IMR-90 (cell line): ENCODE data around the gene FOXQ1. TPM values are rescaled to one million over a fixed set of nuclear protein-coding genes. Genes with fewer than 3 reads are reported as not detected.

ENCODE experiments used
- ATAC-seq: fragments of 200-7000 bp; cut with Tn5 transposase; 2 replicates; pipeline ENCODE4 v1.9.1; 2020; ENCODE audit warnings: low read depth, mild to moderate bottlenecking, moderate library complexity
- BruUV-seq: library from RNA; stranded (reverse); fragments of 400-500 nt; replicated peaks from 2 replicates; lab custom pipeline; 2021; lab: Mats Ljungman, UMichigan
- CTCF ChIA-PET: fragments of 300-600 bp; formaldehyde crosslinking; extraction: SDS; loops from one replicate; lab custom pipeline; 2021; ENCODE audit warnings: antibody characterized with exemption; lab: Yijun Ruan, JAX
- POLR2A ChIA-PET: fragments of 300-600 bp; sonication (Branson Sonifier 250); formaldehyde crosslinking; loops from one replicate; lab custom pipeline; 2022; ENCODE audit warnings: antibody characterized with exemption; ENCODE audit not compliant: unreplicated experiment; lab: Charles Lee
- DNase-seq: peaks from one replicate; pipeline ENCODE4 v3.0.0; 2013
- H2AFZ ChIP-seq: replicated peaks from 2 replicates; pipeline ENCODE3; 2013; ENCODE audit warnings: low read length, mild to moderate bottlenecking; ENCODE audit not compliant: poor library complexity
- H2AK5ac ChIP-seq: 2 replicates; pipeline ENCODE4 v1.6.1; 2013; ENCODE audit warnings: low read depth, low read length, inconsistent platforms
- H2AK9ac ChIP-seq: replicated peaks from 2 replicates; pipeline ENCODE3; 2013; ENCODE audit warnings: mild to moderate bottlenecking, low read depth, low read length, moderate library complexity; ENCODE audit not compliant: poor library complexity
- H2BK120ac ChIP-seq: 2 replicates; pipeline ENCODE4 v1.6.1; 2013; ENCODE audit warnings: low read depth, low read length, inconsistent platforms
- H2BK15ac ChIP-seq: 3 replicates; pipeline ENCODE4 v1.6.1; 2013; ENCODE audit warnings: low read depth, low read length, inconsistent platforms
- H2BK20ac ChIP-seq: 2 replicates; pipeline ENCODE4 v1.6.1; 2013; ENCODE audit warnings: low read depth, mild to moderate bottlenecking, inconsistent platforms, low read length, moderate library complexity
- H2BK5ac ChIP-seq: 2 replicates; pipeline ENCODE4 v1.6.1; 2013; ENCODE audit warnings: mild to moderate bottlenecking, low read depth, low read length, inconsistent platforms; ENCODE audit not compliant: poor library complexity, severe bottlenecking
- H3K14ac ChIP-seq: replicated peaks from 2 replicates; pipeline ENCODE4 v1.6.1; 2013; ENCODE audit warnings: low read depth, low read length, inconsistent platforms
- H3K18ac ChIP-seq: 2 replicates; pipeline ENCODE4 v1.6.1; 2013; ENCODE audit warnings: low read depth, low read length, control low read depth
- H3K23ac ChIP-seq: 2 replicates; pipeline ENCODE4 v1.6.1; 2013; ENCODE audit warnings: low read depth, low read length, inconsistent platforms
- H3K27ac ChIP-seq: 2 replicates; pipeline ENCODE4 v1.5.1; 2013; ENCODE audit warnings: mild to moderate bottlenecking, control low read depth, low read length; ENCODE audit not compliant: insufficient read depth
- H3K27me3 ChIP-seq: 2 replicates; pipeline ENCODE4 v1.6.1; 2013; ENCODE audit warnings: low read length; ENCODE audit not compliant: control insufficient read depth, insufficient read depth
- H3K36me3 ChIP-seq: 2 replicates; pipeline ENCODE4 v1.6.1; 2013; ENCODE audit warnings: low read length, mixed read lengths; ENCODE audit not compliant: control insufficient read depth, insufficient read depth
- H3K4ac ChIP-seq: 2 replicates; pipeline ENCODE4 v1.6.1; 2013; ENCODE audit warnings: low read depth, low read length, inconsistent platforms
- H3K4me1 ChIP-seq: 2 replicates; pipeline ENCODE4 v1.6.1; 2013; ENCODE audit warnings: low read length, mixed read lengths; ENCODE audit not compliant: control insufficient read depth, insufficient read depth
- H3K4me2 ChIP-seq: 2 replicates; pipeline ENCODE4 v1.6.1; 2013; ENCODE audit warnings: low read depth, mild to moderate bottlenecking, control low read depth, low read length, moderate library complexity
- H3K4me3 ChIP-seq: 2 replicates; pipeline ENCODE4 v1.5.1; 2013; ENCODE audit warnings: low read depth, mild to moderate bottlenecking, control low read depth, low read length, moderate library complexity; ENCODE audit not compliant: insufficient read depth
- H3K56ac ChIP-seq: 2 replicates; pipeline ENCODE4 v1.6.1; 2013; ENCODE audit warnings: low read length, inconsistent platforms; ENCODE audit not compliant: insufficient read depth; ENCODE audit errors: extremely low read depth
- H3K79me1 ChIP-seq, 2 experiments: 2 replicates each; pipeline ENCODE4 v1.6.1; 2013; ENCODE audit warnings: low read length in 2 of 2, inconsistent platforms in 1 of 2, low read depth in 1 of 2
- H3K9ac ChIP-seq: 2 replicates; pipeline ENCODE4 v1.6.1; 2013; ENCODE audit warnings: low read depth, low read length, control low read depth
- H3K9me1 ChIP-seq: 2 replicates; pipeline ENCODE4 v1.6.1; 2013; ENCODE audit warnings: low read length, inconsistent platforms; ENCODE audit not compliant: insufficient read depth
- H3K9me3 ChIP-seq: 2 replicates; pipeline ENCODE4 v1.6.1; 2013; ENCODE audit warnings: low read length; ENCODE audit not compliant: control insufficient read depth, insufficient read depth
- H4K20me1 ChIP-seq: 2 replicates; pipeline ENCODE4 v1.6.1; 2013; ENCODE audit warnings: low read length, inconsistent platforms; ENCODE audit not compliant: insufficient read depth
- H4K5ac ChIP-seq: 2 replicates; pipeline ENCODE4 v1.6.1; 2013; ENCODE audit warnings: mild to moderate bottlenecking, low read depth, low read length, control low read depth
- H4K8ac ChIP-seq, 2 experiments: 2 replicates each; pipeline ENCODE4 v1.6.1; 2013; ENCODE audit warnings: low read depth in 2 of 2, low read length in 2 of 2, control low read depth in 1 of 2, inconsistent platforms in 1 of 2
- H4K91ac ChIP-seq: 2 replicates; pipeline ENCODE4 v1.6.1; 2013; ENCODE audit warnings: low read depth, low read length, inconsistent platforms; ENCODE audit not compliant: insufficient read depth
- BHLHE40 ChIP-seq: fragments of 150-350 bp; IDR thresholded peaks from 2 replicates; pipeline ENCODE4 v1.6.1; 2016; ENCODE audit warnings: mild to moderate bottlenecking, low read depth, low read length
- CEBPB ChIP-seq: IDR thresholded peaks from 2 replicates; pipeline ENCODE4 v1.6.1; 2012; ENCODE audit warnings: low read depth, low read length, improper control_type of control experiment
- CHD1 ChIP-seq: IDR thresholded peaks from 2 replicates; pipeline ENCODE4 v1.6.1; 2012; ENCODE audit warnings: low read depth, low read length, improper control_type of control experiment
- FOS ChIP-seq: fragments of 150-350 bp; IDR thresholded peaks from 2 replicates; pipeline ENCODE4 v1.6.1; 2016; ENCODE audit warnings: low read depth, low read length
- MAFK ChIP-seq: IDR thresholded peaks from 2 replicates; pipeline ENCODE4 v1.6.1; 2012; ENCODE audit warnings: low read depth, low read length, improper control_type of control experiment
- MAZ ChIP-seq: IDR thresholded peaks from 2 replicates; pipeline ENCODE4 v1.6.1; 2012; ENCODE audit warnings: low read depth, mild to moderate bottlenecking, low read length, improper control_type of control experiment, moderate library complexity, borderline replicate concordance
- MXI1 ChIP-seq: IDR thresholded peaks from 2 replicates; pipeline ENCODE4 v1.6.1; 2012; ENCODE audit warnings: low read depth, mild to moderate bottlenecking, low read length, moderate library complexity, borderline replicate concordance
- NFE2L2 ChIP-seq: fragments of 150-350 bp; IDR thresholded peaks from 2 replicates; pipeline ENCODE4 v1.6.1; 2016; ENCODE audit warnings: low read depth, mild to moderate bottlenecking, low read length
- POLR2A ChIP-seq: IDR thresholded peaks from 2 replicates; pipeline ENCODE4 v1.6.1; 2012; ENCODE audit warnings: mild to moderate bottlenecking, low read depth, low read length
- RAD21 ChIP-seq: IDR thresholded peaks from 2 replicates; pipeline ENCODE4 v1.6.1; 2012; ENCODE audit warnings: low read length, improper control_type of control experiment
- RCOR1 ChIP-seq: IDR thresholded peaks from 2 replicates; pipeline ENCODE4 v1.6.1; 2012; ENCODE audit warnings: mild to moderate bottlenecking, low read length, improper control_type of control experiment; ENCODE audit not compliant: insufficient replicate concordance
- RFX5 ChIP-seq: IDR thresholded peaks from 2 replicates; pipeline ENCODE4 v1.8.0; 2012; ENCODE audit warnings: low read depth, mild to moderate bottlenecking, low read length, moderate library complexity
- SMC3 ChIP-seq: fragments of 150-350 bp; IDR thresholded peaks from 2 replicates; pipeline ENCODE4 v1.6.1; 2016; ENCODE audit warnings: low read depth, mild to moderate bottlenecking, antibody characterized with exemption, low read length, moderate library complexity
- WGBS, 2 experiments: methylation state at CpG; one replicate each; pipeline versions ENCODE4 v1.1.5 to v1.1.7; 2013; ENCODE audit warnings: missing lambda C conversion rate in 2 of 2; ENCODE audit not compliant: insufficient read length in 1 of 2; ENCODE audit errors: extremely low coverage in 2 of 2; 5-methylcytosine and 5-hydroxymethylcytosine counted together
- dilution Hi-C: fragments of 300-500 bp; cut with HindIII; formaldehyde crosslinking; loops from one replicate; pipeline ENCODE4 v1.14.3; 2018; ENCODE audit warnings: low sequenced_read_pairs; ENCODE audit not compliant: unreplicated experiment
- in situ Hi-C: fragments of 300-500 bp; cut with MboI; formaldehyde crosslinking; loops from 3 replicates; pipeline ENCODE4 v1.14.3; 2019; ENCODE audit warnings: low sequenced_read_pairs, inconsistent platforms, mixed read lengths
- intact Hi-C: fragments of 100-400 bp; cut with micrococcal nuclease; formaldehyde crosslinking; loops from 2 replicates; pipeline ENCODE4 v1.10.0; 2022
- polyA plus RNA-seq, 3 experiments: library from polyadenylated mRNA; depleted of rRNA; stranded (reverse); fragments of >200 nt; gene quantifications; 2 replicates each; pipeline ENCODE4 v1.2.3, GENCODE V29; 2012; ENCODE audit warnings: low replicate concordance in 1 of 3
- total RNA-seq: library from RNA; depleted of rRNA; stranded (reverse); fragments of >200 nt; gene quantifications from 2 replicates; pipeline ENCODE4 v1.2.3, GENCODE V29; 2012
- TF ChIP-seq, protein P1 (sequence below): fragments of 150-350 bp; IDR thresholded peaks from 2 replicates; pipeline ENCODE4 v1.6.1; 2016; ENCODE audit warnings: low read depth, mild to moderate bottlenecking, low read length, moderate library complexity, borderline replicate concordance
- TF ChIP-seq, protein P2 (sequence below): fragments of 150-350 bp; IDR thresholded peaks from 2 replicates; pipeline ENCODE4 v1.6.1; 2017; ENCODE audit warnings: mild to moderate bottlenecking, antibody characterized with exemption, low read length, low read depth
- TF ChIP-seq, protein P3 (sequence below): conservative IDR thresholded peaks from 2 replicates; pipeline ENCODE4 v1.5.1; 2012; ENCODE audit warnings: mild to moderate bottlenecking, low read depth, low read length, improper control_type of control experiment

FOXQ1 gene
- total and polyA plus RNA-seq, 2 of the 4 experiments (the other 2 are of a cell fraction): not detected

DNA sequence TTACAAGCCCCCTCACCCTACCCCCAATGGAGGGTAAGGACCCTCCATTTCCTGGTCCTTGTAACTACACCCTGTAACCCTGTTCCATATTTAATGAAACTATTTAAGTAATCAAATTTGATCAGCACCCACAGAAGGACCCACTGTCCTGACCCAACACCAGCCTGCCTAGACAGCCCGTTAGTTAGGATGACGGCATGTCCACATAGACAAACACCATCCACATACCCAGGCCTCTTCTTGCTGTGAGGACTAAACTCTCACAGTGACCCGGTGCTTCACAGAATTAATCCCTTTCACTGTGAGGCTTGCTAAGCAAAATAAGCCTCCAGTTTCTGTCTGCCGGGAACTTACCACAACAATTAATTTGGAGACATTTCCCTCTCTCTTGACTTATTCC lies 32.8 kb upstream of the FOXQ1 start:
- no peak overlapping the region for H3K4me2 ChIP-seq
- no peak overlapping the region for H3K4ac ChIP-seq
- H4K91ac ChIP-seq: no peak overlapping the region
- H4K8ac ChIP-seq: no peak overlapping the region
- H3K23ac ChIP-seq: no peak overlapping the region
- H3K36me3 ChIP-seq: no peaks in the 10 kb centered on the region
- no peak for DNase-seq
- TF ChIP-seq FOS (no peak), RAD21 (no peak), MXI1 (no peak), NFE2L2 (no peak), BHLHE40 (no peak), MAFK (no peak), RCOR1 (no peak), CEBPB (no peak), CHD1 (no peak), RFX5 (no peak), SMC3 (no peak), MAZ (no peak), POLR2A (no peak)
- TF ChIP-seq, protein P1, sequence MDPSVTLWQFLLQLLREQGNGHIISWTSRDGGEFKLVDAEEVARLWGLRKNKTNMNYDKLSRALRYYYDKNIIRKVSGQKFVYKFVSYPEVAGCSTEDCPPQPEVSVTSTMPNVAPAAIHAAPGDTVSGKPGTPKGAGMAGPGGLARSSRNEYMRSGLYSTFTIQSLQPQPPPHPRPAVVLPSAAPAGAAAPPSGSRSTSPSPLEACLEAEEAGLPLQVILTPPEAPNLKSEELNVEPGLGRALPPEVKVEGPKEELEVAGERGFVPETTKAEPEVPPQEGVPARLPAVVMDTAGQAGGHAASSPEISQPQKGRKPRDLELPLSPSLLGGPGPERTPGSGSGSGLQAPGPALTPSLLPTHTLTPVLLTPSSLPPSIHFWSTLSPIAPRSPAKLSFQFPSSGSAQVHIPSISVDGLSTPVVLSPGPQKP: no peak
- TF ChIP-seq, protein P2, sequence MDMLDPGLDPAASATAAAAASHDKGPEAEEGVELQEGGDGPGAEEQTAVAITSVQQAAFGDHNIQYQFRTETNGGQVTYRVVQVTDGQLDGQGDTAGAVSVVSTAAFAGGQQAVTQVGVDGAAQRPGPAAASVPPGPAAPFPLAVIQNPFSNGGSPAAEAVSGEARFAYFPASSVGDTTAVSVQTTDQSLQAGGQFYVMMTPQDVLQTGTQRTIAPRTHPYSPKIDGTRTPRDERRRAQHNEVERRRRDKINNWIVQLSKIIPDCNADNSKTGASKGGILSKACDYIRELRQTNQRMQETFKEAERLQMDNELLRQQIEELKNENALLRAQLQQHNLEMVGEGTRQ: no peak
- TF ChIP-seq, protein P3, sequence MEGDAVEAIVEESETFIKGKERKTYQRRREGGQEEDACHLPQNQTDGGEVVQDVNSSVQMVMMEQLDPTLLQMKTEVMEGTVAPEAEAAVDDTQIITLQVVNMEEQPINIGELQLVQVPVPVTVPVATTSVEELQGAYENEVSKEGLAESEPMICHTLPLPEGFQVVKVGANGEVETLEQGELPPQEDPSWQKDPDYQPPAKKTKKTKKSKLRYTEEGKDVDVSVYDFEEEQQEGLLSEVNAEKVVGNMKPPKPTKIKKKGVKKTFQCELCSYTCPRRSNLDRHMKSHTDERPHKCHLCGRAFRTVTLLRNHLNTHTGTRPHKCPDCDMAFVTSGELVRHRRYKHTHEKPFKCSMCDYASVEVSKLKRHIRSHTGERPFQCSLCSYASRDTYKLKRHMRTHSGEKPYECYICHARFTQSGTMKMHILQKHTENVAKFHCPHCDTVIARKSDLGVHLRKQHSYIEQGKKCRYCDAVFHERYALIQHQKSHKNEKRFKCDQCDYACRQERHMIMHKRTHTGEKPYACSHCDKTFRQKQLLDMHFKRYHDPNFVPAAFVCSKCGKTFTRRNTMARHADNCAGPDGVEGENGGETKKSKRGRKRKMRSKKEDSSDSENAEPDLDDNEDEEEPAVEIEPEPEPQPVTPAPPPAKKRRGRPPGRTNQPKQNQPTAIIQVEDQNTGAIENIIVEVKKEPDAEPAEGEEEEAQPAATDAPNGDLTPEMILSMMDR: no peak
- no peak overlapping the region for H2AFZ ChIP-seq
- intact Hi-C loops (no loop called here), dilution Hi-C loops (no loop called here), in situ Hi-C loops (no loop called here)
- no peak overlapping the region for H3K9ac ChIP-seq
- no peak overlapping the region for H3K56ac ChIP-seq
- no peak overlapping the region for H3K4me3 ChIP-seq
- no peak overlapping the region for H2BK120ac ChIP-seq
- BruUV-seq: no TSS peak
- H3K14ac ChIP-seq: no peak overlapping the region
- H3K27ac ChIP-seq: no peak overlapping the region
- H2BK15ac ChIP-seq: no peak overlapping the region
- H3K9me3 ChIP-seq: no peaks in the 10 kb centered on the region; the same call in 1 of the 2 replicates
- H2AK5ac ChIP-seq: no peak overlapping the region
- no peak overlapping the region for H4K5ac ChIP-seq
- H3K27me3 ChIP-seq: peaks cover 8% of the 10 kb centered on the region; the same call in 1 of the 2 replicates
- no peaks in the 10 kb centered on the region for H3K79me1 ChIP-seq
- H3K18ac ChIP-seq: no peak overlapping the region
- no peaks in the 10 kb centered on the region for H4K20me1 ChIP-seq
- no peaks in the 10 kb centered on the region for H3K9me1 ChIP-seq
- no peak overlapping the region for H2BK5ac ChIP-seq
- WGBS, 2 experiments: 75% methylated on average over 1 of the region's 4 CpGs; no CpG with 5 or more reads in 1 of the 2 experiments
- ATAC-seq: no peak
- no peaks in the 10 kb centered on the region for H3K4me1 ChIP-seq
- no peak overlapping the region for H2BK20ac ChIP-seq
- ChIA-PET POLR2A (no interaction called here), CTCF (no interaction called here)
- no peak overlapping the region for H2AK9ac ChIP-seq
